ENCODE data around the gene TRAPPC2L. TPM values are rescaled to one million over a fixed set of nuclear protein-coding genes. Genes with fewer than 3 reads are reported as not detected.

Gene TRAPPC2L
- total and polyA plus RNA-seq, 10 of the 15 experiments (the other 5 are each of a cell fraction or from before 2014, with no cell fraction given), result 56.3 to 363 (median 118) TPM

- Histone ChIP-seq H3K79me2 (ENCODE audit: control insufficient read depth, insufficient read depth, low read length) (no peaks in the 10 kb centered on the region), H3K27ac (ENCODE audit: control insufficient read depth, insufficient read depth) (no peak overlapping the region), H3K9ac (ENCODE audit: control insufficient read depth, insufficient read depth, low read length) (no peak overlapping the region), H3K36me3 (ENCODE audit: control insufficient read depth in 2 of 2, insufficient read depth in 2 of 2, low read length in 1 of 2) (peaks cover 1 to 4% of the 10 kb centered on the region in 2 experiments; a peak in 3 of 4 replicates), H4K20me1 (ENCODE audit: control insufficient read depth, insufficient read depth) (no peaks in the 10 kb centered on the region), H3K4me2 (ENCODE audit: control insufficient read depth, insufficient read depth) (no peak overlapping the region), H3K27me3 (replicated peaks in 1 of 2; ENCODE audit: control insufficient read depth in 2 of 2, insufficient read depth in 2 of 2, low read length in 1 of 2) (no peaks in the 10 kb centered on the region), H2AFZ (ENCODE audit: control insufficient read depth, low read depth, low read length) (no peak overlapping the region), H3K4me3 (no peak overlapping the region), H3K4me1 (ENCODE audit: control insufficient read depth, insufficient read depth, low read length) (no peaks in the 10 kb centered on the region), H3K9me3 (replicated peaks; ENCODE audit: control insufficient read depth, insufficient read depth, low read length) (no peaks in the 10 kb centered on the region)
- TF ChIP-seq EP300 (IDR thresholded peaks at IDR 0.05; ENCODE audit: borderline replicate concordance in 1 of 2, control insufficient read depth in 1 of 2, low read depth in 2 of 2, low read length in 2 of 2), result no peak
- no peak for TF ChIP-seq ZBTB40 (IDR thresholded peaks at IDR 0.05; ENCODE audit: borderline replicate concordance)
- no peak for TF ChIP-seq MXI1 (IDR thresholded peaks at IDR 0.05; ENCODE audit: low read depth, low read length)
- no peak for TF ChIP-seq RFX5 (IDR thresholded peaks at IDR 0.05; ENCODE audit: low read depth, low read length)
- TF ChIP-seq MTA3 (IDR thresholded peaks at IDR 0.05; ENCODE audit: borderline replicate concordance, low read length), result no peak
- no peak for TF ChIP-seq ZBTB33 (IDR thresholded peaks at IDR 0.05)
- no peak for TF ChIP-seq SUZ12 (IDR thresholded peaks at IDR 0.05; ENCODE audit: unreplicated experiment)
- TF ChIP-seq TAF1 (IDR thresholded peaks at IDR 0.05; ENCODE audit: borderline replicate concordance, low read depth, low read length), result no peak
- TF ChIP-seq MTA2 (IDR thresholded peaks at IDR 0.05; ENCODE audit: low read depth), result no peak
- no peak for TF ChIP-seq PAX5 (IDR thresholded peaks at IDR 0.05; ENCODE audit: borderline replicate concordance, low read depth, low read length)
- TF ChIP-seq WRNIP1 (IDR thresholded peaks at IDR 0.05; ENCODE audit: borderline replicate concordance, low read depth, low read length), result no peak
- no peak for TF ChIP-seq ZSCAN29 (IDR thresholded peaks at IDR 0.05)
- in situ Hi-C loops (cut with MboI), result no loop called here
- WGBS (ENCODE audit: insufficient coverage, insufficient replicate concordance, low lambda C conversion rate, missing lambda C conversion rate), result 83% methylated on average over 13 of the region's 14 CpGs
- POLR2A ChIA-PET, result no interaction called here
- DNase-seq (ENCODE audit: low read depth, low spot score) (no peak), ATAC-seq (no peak), FAIRE-seq (no peak)
- CTCF ChIA-PET, result no interaction called here
- no TSS peak for BruUV-seq (replicated peaks)
- intact Hi-C loops (cut with micrococcal nuclease; ENCODE audit: unreplicated experiment), result no loop called here
- SMC1A ChIA-PET (ENCODE audit: uncharacterized antibody, unreplicated experiment), result no interaction called here
- RAD21 ChIA-PET (ENCODE audit: unreplicated experiment), result no interaction called here
These were observed 31.1 kb downstream of the TRAPPC2L start for GRCh38 chr16:88888057-88888456.

Measured in GM12878 (cell line).